Kidney capillary endothelial cell (primary cell): Measurements from ENCODE around the gene TSC22D3.
"Not testable (repeated sequence)": the region's sequence is repeated elsewhere in the genome, so short reads cannot be mapped to it uniquely, and the experiment has no call there.

Experiments
- DNase-seq: peaks from one replicate; pipeline ENCODE4 v3.0.0-alpha.2; 2018; ENCODE audit warnings: low spot score

The TSC22D3 gene

GRCh38 chrX:107682256-107682655, 93.3 kb downstream of the TSC22D3 start:
- no peak for DNase-seq

GRCh38 chrX:107678957-107679740, 96.4 kb downstream of the TSC22D3 start:
- DNase-seq = no peak

GRCh38 chrX:107677909-107678308, 97.7 kb downstream of the TSC22D3 start:
- no peak for DNase-seq

- DNase-seq = no peak
These were observed 98.1 kb downstream of the TSC22D3 start for GRCh38 chrX:107677501-107677901.

- DNase-seq = peak; percentile 32
These were observed 98.8 kb downstream of the TSC22D3 start for GRCh38 chrX:107676559-107677378.

- DNase-seq = no peak
These were observed 99.6 kb downstream of the TSC22D3 start for GRCh38 chrX:107675823-107676555.

GRCh38 chrX:107675365-107675654, 100.3 kb downstream of the TSC22D3 start:
- DNase-seq = no peak

- DNase-seq = no peak
These were observed 100.9 kb downstream of the TSC22D3 start for GRCh38 chrX:107674480-107675364.

- no peak for DNase-seq
These were observed 101.6 kb downstream of the TSC22D3 start for GRCh38 chrX:107673933-107674479.

GRCh38 chrX:107673431-107673830, 102.2 kb downstream of the TSC22D3 start:
- no peak for DNase-seq

GRCh38 chrX:107672955-107673378, 102.6 kb downstream of the TSC22D3 start:
- no peak for DNase-seq

- DNase-seq = not testable (repeated sequence)
These were observed 104.3 kb downstream of the TSC22D3 start for GRCh38 chrX:107671256-107671655.

- no peak for DNase-seq
These were observed 105.5 kb downstream of the TSC22D3 start for GRCh38 chrX:107669885-107670628.

GRCh38 chrX:107669261-107669660, 106.3 kb downstream of the TSC22D3 start:
- DNase-seq = no peak

GRCh38 chrX:107668710-107669109, 106.9 kb downstream of the TSC22D3 start:
- not testable (repeated sequence) for DNase-seq

GRCh38 chrX:107667426-107667825, 108.2 kb downstream of the TSC22D3 start:
- no peak for DNase-seq

- DNase-seq = no peak
These were observed 108.7 kb downstream of the TSC22D3 start for GRCh38 chrX:107666931-107667330.
